Activated CD8-positive, alpha-beta T cell treated with anti-CD3 and anti-CD28 coated beads for 36 hours (primary cell): ENCODE data around the gene STARD8. TPM values are rescaled to one million over a fixed set of nuclear protein-coding genes. Genes with fewer than 3 reads are reported as not detected.
"Not testable (repeated sequence)": the region's sequence is repeated elsewhere in the genome, so short reads cannot be mapped to it uniquely, and the experiment has no call there.

Experiments
- ATAC-seq: fragments of 200-7000 bp; cut with Tn5 transposase; one replicate; pipeline ENCODE4 v1.10.0; 2021; ENCODE audit warnings: mild to moderate bottlenecking, moderate library complexity
- CTCF ChIA-PET: fragments of 350-600 bp; sonication (Branson Sonifier 250); formaldehyde crosslinking; loops from one replicate; lab custom pipeline; 2021; ENCODE audit warnings: antibody characterized with exemption; lab: Charles Lee
- POLR2A ChIA-PET: fragments of 350-600 bp; sonication (Branson Sonifier 250); formaldehyde crosslinking; loops from one replicate; lab custom pipeline; 2021; ENCODE audit warnings: antibody characterized with exemption; lab: Charles Lee
- DNase-seq: peaks from one replicate; pipeline ENCODE4 v3.0.0-alpha.2; 2020
- H3K27ac Mint-ChIP-seq: one replicate; pipeline ENCODE4 v1.8.0; 2021; ENCODE audit warnings: mild to moderate bottlenecking, mixed read lengths
- H3K27me3 Mint-ChIP-seq: one replicate; pipeline ENCODE4 v1.8.0; 2021; ENCODE audit warnings: mixed read lengths
- H3K36me3 Mint-ChIP-seq: one replicate; pipeline ENCODE4 v1.8.0; 2021; ENCODE audit warnings: low read depth, mixed read lengths
- H3K4me1 Mint-ChIP-seq: one replicate; pipeline ENCODE4 v1.8.0; 2021; ENCODE audit warnings: low read depth, mixed read lengths
- H3K4me3 Mint-ChIP-seq: one replicate; pipeline ENCODE4 v1.8.0; 2021; ENCODE audit warnings: mild to moderate bottlenecking, moderate library complexity, mixed read lengths
- H3K9me3 Mint-ChIP-seq: one replicate; pipeline ENCODE4 v1.8.0; 2021; ENCODE audit warnings: mixed read lengths
- intact Hi-C: fragments of 100-400 bp; cut with micrococcal nuclease; formaldehyde crosslinking; loops from one replicate; pipeline ENCODE4 v1.10.0; 2022
- total RNA-seq, 2 experiments: library from RNA; stranded (reverse); gene quantifications; one replicate each; pipeline ENCODE4 v1.2.3, GENCODE V29; 2021
- TF ChIP-seq, protein P1 (sequence below): fragments of 200-600 bp; IDR thresholded peaks from one replicate; pipeline ENCODE4 v1.8.0; 2022; ENCODE audit warnings: antibody characterized with exemption, mild to moderate bottlenecking

Gene STARD8
- total RNA-seq = under 1 TPM; 0.36 to 0.38 TPM

DNA sequence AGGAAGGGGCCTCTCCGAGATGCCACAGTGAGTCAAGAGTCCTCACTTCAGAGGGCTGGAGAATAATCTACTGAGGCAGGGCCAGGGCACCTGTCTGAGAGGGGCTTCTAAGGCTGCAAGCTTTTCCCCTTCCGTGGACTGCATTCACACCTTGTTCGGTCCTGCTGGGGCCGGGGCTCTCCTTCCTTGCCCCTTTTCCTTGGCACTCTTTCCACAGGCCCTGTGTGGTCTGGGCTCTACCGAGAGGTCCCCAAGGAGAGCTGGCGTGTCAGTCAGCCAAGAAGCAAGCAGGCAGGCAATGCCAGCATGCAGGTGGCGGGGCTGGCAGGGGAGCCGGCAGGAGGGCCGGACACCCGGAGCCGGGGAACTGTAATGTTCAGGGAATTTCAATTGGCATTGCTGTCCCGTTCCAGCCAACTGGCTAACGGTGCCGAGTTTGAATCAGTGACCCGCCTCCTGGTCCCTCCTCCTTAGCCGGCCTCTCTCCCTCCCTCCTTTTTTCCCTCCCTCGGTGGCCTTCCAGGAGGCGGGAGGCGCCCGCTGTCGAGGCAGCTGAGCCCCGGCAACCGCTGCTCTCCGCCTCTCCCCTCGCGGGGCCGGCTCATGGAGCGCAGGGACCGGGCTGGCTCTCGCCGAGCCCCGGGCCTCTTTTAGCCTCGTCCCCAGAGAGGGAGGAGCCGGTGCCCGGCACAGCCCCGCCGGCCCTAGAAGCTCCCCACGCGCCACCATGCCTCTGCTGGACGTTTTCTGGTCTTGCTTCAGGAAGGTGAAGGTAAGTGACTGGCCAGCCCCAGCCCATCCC is at the start of gene STARD8:
Gene STARD8, plus strand, starts transcription at position 511 of the 802 bp plus-strand sequence. Its CDS starts 217 bp downstream, at position 728.
- no peaks in the 10 kb centered on the region for H3K36me3 Mint-ChIP-seq
- H3K27me3 Mint-ChIP-seq = peaks cover 2% of the 10 kb centered on the region
- DNase-seq (no peak), ATAC-seq (no peak)
- no peaks in the 10 kb centered on the region for H3K4me1 Mint-ChIP-seq
- intact Hi-C loops = no loop called here
- TF ChIP-seq, protein P1, sequence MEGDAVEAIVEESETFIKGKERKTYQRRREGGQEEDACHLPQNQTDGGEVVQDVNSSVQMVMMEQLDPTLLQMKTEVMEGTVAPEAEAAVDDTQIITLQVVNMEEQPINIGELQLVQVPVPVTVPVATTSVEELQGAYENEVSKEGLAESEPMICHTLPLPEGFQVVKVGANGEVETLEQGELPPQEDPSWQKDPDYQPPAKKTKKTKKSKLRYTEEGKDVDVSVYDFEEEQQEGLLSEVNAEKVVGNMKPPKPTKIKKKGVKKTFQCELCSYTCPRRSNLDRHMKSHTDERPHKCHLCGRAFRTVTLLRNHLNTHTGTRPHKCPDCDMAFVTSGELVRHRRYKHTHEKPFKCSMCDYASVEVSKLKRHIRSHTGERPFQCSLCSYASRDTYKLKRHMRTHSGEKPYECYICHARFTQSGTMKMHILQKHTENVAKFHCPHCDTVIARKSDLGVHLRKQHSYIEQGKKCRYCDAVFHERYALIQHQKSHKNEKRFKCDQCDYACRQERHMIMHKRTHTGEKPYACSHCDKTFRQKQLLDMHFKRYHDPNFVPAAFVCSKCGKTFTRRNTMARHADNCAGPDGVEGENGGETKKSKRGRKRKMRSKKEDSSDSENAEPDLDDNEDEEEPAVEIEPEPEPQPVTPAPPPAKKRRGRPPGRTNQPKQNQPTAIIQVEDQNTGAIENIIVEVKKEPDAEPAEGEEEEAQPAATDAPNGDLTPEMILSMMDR = no peak
- ChIA-PET POLR2A (no interaction called here), CTCF (no interaction called here)
- no peak within 1 kb of the TSS for H3K4me3 Mint-ChIP-seq
- H3K27ac Mint-ChIP-seq = no peak within 1 kb of the TSS
- no peaks in the 10 kb centered on the region for H3K9me3 Mint-ChIP-seq

DNA sequence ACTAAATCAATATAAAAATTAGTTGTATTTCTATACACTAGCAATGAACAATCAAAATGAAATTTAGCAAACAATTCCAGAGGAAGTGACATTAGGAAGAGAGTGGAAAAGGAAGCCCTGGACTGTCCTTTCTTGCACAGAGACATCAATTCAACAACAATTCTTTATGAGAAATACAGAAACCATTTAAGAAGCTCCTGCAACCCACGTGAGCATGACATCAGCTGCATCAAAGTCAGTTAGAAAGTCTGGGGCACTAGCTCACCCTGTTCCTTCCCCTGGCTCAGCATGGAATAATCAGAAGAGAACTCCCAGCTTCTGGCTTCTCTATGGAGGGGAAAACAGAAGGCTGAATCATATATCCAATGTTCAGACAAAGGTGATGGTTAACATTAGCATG is 48.6 kb upstream of the STARD8 start:
- Mint-ChIP-seq H3K4me1 (no peaks in the 10 kb centered on the region), H3K4me3 (no peak overlapping the region), H3K9me3 (peaks cover 27% of the 10 kb centered on the region), H3K36me3 (peaks cover 5% of the 10 kb centered on the region), H3K27ac (no peak overlapping the region), H3K27me3 (no peaks in the 10 kb centered on the region)
- no peak for ATAC-seq
- POLR2A ChIA-PET = no interaction called here
- CTCF ChIA-PET = interaction anchor here (1.7 kb wide), 1 partner anchor 17 kb away, joined by 5 read pairs; no protein-coding TSS in a partner anchor
- intact Hi-C loops = no loop called here
- TF ChIP-seq, protein P1 = no peak
- DNase-seq = no peak

- intact Hi-C loops = no loop called here
- Mint-ChIP-seq H3K4me3 (no peak overlapping the region), H3K27ac (no peak overlapping the region), H3K9me3 (peaks cover 26% of the 10 kb centered on the region), H3K27me3 (no peaks in the 10 kb centered on the region), H3K36me3 (peaks cover 5% of the 10 kb centered on the region), H3K4me1 (no peaks in the 10 kb centered on the region)
- ChIA-PET CTCF (interaction anchor here (1.7 kb wide), 1 partner anchor 18 kb away, joined by 5 read pairs; no protein-coding TSS in a partner anchor), POLR2A (interaction anchor here (0.6 kb wide), 1 partner anchor 13 kb away, joined by 3 read pairs; no protein-coding TSS in a partner anchor)
- ATAC-seq (no peak), DNase-seq (peak; percentile 14)
- TF ChIP-seq, protein P1 = peak; percentile 47
These were observed 48.0 kb upstream of the STARD8 start for GRCh38 chrX:68599256-68600152.

GRCh38 chrX:68604216-68604615 is 43.2 kb upstream of the STARD8 start:
- peaks cover 13% of the 10 kb centered on the region for H3K9me3 Mint-ChIP-seq
- H3K27ac Mint-ChIP-seq, intact Hi-C loops, DNase-seq, ATAC-seq, H3K4me3 Mint-ChIP-seq, CTCF ChIA-PET, H3K4me1 Mint-ChIP-seq, H3K36me3 Mint-ChIP-seq, H3K27me3 Mint-ChIP-seq, POLR2A ChIA-PET: not testable (repeated sequence)

- H3K27me3 Mint-ChIP-seq, H3K9me3 Mint-ChIP-seq, H3K4me1 Mint-ChIP-seq, H3K4me3 Mint-ChIP-seq, H3K27ac Mint-ChIP-seq, CTCF ChIA-PET, POLR2A ChIA-PET, ATAC-seq, intact Hi-C loops, DNase-seq, H3K36me3 Mint-ChIP-seq: not testable (repeated sequence)
These were observed 32.7 kb upstream of the STARD8 start for GRCh38 chrX:68614733-68615132.
